ENCODE data around the gene KAT7. TPM values are rescaled to one million over a fixed set of nuclear protein-coding genes. Genes with fewer than 3 reads are reported as not detected.
"Not testable (repeated sequence)": the region's sequence is repeated elsewhere in the genome, so short reads cannot be mapped to it uniquely, and the experiment has no call there.

KAT7 gene
- total RNA-seq, 2 donors from 2014 or later, result 41.9 to 42.3 TPM

- intact Hi-C loops (cut with DNase I, micrococcal nuclease); DNase-seq; ATAC-seq: not testable (repeated sequence)
These were observed 29.9 kb upstream of the KAT7 start for GRCh38 chr17:49758464-49759010.

- ATAC-seq (no peak), DNase-seq (no peak)
- intact Hi-C loops (cut with DNase I, micrococcal nuclease), result no loop called here
These were observed 29.3 kb upstream of the KAT7 start for GRCh38 chr17:49759203-49759602.

- DNase-seq (no peak), ATAC-seq (no peak)
- intact Hi-C loops (cut with DNase I, micrococcal nuclease), result no loop called here
These were observed 28.2 kb upstream of the KAT7 start for GRCh38 chr17:49760296-49760695.

DNA sequence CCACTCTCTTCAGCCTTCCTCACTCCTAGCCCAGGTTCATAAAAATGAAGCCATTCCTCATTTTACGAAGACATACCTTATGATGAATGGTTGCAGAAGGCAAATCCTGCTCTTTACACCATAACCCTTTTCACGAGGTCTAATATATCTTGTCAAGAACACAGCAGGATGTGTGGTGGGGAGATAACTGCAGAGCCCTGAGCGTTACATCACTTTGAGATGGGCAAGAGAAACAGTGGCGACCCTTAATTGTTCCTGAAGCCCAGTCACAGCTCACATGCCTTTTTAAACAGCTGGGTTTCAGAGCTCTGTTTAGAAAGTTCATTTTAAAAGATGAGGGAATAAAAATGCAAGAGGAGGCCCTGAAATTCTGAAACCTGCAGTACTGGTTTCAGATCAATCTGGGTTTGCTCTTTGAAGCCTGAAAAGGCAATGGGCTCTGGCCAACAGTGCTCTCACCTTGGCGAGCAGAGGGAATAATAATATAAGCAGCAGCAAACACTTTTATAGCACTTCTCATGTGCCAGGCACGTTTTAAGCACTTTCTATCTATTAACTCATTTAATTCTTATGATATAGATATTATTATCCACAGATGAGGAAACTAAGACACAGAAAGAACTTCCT is 27.4 kb upstream of the KAT7 start:
- intact Hi-C loops (cut with DNase I, micrococcal nuclease), result no loop called here
- ATAC-seq, result no peak

DNA sequence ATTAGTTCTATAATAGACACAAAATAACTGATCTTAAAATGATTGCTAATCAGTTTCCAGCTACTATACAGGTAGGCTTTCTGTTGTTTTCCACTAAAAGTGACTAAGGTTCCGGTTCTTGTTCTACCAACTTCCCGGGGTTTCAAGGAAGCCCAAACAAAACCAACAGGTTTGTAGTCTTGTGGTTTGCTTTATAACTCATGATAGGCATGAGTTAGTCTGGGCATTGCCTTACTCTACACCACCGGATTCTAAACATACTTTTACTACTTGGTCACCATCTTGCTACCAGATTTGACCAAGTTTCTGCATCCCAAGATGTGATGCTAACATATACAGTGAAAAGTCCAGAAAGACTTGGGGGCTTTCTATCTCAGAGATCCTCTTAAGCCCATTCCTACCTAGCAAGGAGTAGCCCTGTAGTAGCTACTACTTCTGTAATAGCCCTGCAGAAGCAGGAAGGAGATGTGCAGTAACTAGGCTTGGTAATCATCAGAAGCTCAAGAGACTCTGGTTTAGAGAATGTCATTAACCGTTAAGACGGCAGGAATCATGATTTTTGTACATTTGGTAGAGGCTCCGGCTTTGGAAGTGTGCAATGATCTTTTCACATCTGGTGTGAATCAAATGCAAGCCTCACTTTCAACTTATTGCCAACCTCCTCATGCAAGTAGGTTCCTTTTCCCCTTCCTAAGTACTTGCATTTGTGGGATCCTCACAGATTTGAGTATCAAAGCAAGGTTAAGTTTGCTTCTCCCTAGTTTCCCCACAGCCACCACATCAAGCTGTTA is 26.1 kb upstream of the KAT7 start:
- ATAC-seq (no peak), DNase-seq (no peak)
- intact Hi-C loops (cut with DNase I, micrococcal nuclease), result no loop called here

More for the DNA sequence above, 27.4 kb upstream of the KAT7 start:
- DNase-seq, result no peak

- peak; percentile 97 for ATAC-seq
- intact Hi-C loops (cut with DNase I, micrococcal nuclease), result no loop called here
- peak; percentile 96 to 99 for DNase-seq
These were observed 24.5 kb upstream of the KAT7 start, which contains the start of gene FAM117A for GRCh38 chr17:49763735-49764558. Gene FAM117A (minus strand): TSS chr17:49764131. CDS start chr17:49764087, 44 bp downstream.

- intact Hi-C loops (cut with DNase I, micrococcal nuclease), result no loop called here
- ATAC-seq (no peak), DNase-seq (no peak)
These were observed 23.8 kb upstream of the KAT7 start for GRCh38 chr17:49764559-49765180.

DNA sequence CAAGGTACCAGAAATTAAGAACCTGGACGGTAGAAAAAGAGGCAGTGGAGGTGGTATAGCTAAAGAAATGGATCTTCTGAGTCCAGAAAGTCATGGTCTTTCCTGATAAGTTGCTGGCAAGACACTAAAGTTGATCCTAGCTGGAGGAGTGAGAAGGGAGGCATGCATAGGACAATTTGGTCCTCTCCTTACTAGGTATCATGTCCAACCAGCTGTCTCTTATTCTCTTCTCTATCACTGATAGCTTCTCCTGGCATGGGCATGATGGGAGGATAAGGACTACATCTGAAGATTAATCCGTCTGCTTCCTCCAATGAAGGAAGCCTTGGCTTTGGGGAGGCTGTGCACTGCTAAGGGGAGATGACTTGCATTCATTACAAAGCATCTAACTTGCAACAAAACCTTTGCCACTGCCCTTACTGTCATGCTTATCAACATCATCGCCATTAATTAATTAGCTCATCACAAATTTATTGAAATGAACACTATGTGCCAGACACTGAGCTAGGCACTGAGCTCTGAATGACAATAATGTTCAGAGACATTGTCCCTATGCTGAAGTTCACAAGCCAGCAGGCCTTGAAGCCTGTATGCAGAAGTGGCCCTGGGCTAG is 21.5 kb upstream of the KAT7 start:
- intact Hi-C loops (cut with DNase I, micrococcal nuclease), result no loop called here
- DNase-seq, result no peak
- ATAC-seq, result no peak

- intact Hi-C loops (cut with DNase I, micrococcal nuclease), result no loop called here
- ATAC-seq, result no peak
These were observed 12.8 kb upstream of the KAT7 start for GRCh38 chr17:49775546-49776260.

DNA sequence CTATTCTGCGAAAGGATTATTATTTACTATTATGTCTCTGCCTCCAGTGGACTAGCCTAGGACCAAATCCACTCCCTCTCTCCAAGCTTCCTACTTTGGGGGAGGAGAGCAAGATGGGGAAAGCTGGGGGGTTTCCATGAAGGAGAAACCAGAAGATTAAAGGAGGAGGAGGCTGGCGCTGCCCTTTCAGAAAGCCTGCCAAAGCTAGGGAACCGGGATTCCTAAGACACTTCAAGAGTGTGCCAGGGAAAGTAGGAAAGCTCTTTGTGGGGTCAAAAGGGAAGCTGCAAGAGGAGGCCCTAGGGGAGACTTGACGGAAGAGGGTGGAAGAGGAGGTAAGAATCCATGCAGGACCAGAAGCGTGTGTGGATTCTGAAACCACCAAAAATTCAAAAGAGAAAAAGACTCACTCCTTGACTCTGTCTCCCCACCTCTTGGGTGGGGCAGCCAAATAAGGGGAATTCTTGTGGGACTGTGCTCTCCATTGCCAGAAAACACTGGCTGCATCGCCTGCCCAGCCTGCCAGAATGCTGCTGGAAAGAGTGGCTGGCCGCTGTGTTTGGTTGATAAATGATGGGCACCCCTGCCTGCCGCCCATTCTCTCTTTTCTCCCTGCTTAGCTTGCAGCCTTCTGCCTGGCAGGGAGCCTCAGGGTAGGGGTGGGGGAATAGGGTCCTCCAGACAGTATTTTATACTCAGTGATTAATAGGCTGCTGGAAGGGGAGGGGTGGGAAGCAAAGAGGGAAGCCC is 11.8 kb upstream of the KAT7 start:
- no peak for ATAC-seq
- DNase-seq, result no peak
- intact Hi-C loops (cut with DNase I, micrococcal nuclease), result no loop called here

More at GRCh38 chr17:49775546-49776260, 12.8 kb upstream of the KAT7 start:
- DNase-seq, result no peak

- intact Hi-C loops (cut with DNase I, micrococcal nuclease), result no loop called here
- ATAC-seq (no peak), DNase-seq (no peak)
These were observed 10.9 kb upstream of the KAT7 start for GRCh38 chr17:49777563-49777962.

- intact Hi-C loops (cut with DNase I, micrococcal nuclease), result no loop called here
These were observed 9.2 kb upstream of the KAT7 start for GRCh38 chr17:49779156-49779738.

DNA sequence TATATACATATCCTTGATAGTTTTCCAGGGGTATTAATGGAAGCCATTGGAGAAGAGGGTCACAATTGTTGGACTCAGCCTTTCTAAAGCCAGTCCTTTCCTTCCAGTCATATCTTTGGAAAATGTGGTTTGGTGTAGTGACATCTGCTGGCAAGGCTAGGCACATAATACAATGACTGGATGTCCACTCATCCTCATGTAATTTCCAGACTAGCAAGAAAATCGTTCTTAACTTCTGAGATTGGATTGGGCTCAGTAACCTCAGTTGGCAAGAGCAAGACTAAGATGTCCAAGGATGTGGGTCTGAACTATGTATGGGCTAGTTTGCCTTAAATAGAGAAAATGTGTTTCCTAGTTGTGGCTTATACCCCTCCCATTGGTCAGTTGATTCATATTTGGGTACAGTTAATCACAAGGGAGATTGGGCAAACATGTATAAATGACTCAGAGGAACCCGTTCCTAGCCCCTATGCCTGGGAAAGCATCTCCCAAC is 8.7 kb upstream of the KAT7 start:
- DNase-seq (peak in 1 of 2 donors; percentile 26), ATAC-seq (peak; percentile 64)
- intact Hi-C loops (cut with DNase I, micrococcal nuclease), result no loop called here

More at GRCh38 chr17:49779156-49779738, 9.2 kb upstream of the KAT7 start:
- DNase-seq (no peak), ATAC-seq (no peak)

GRCh38 chr17:49783071-49783715 is 5.3 kb upstream of the KAT7 start:
- intact Hi-C loops (cut with DNase I, micrococcal nuclease), result no loop called here
- ATAC-seq, result no peak
- DNase-seq, result no peak

DNA sequence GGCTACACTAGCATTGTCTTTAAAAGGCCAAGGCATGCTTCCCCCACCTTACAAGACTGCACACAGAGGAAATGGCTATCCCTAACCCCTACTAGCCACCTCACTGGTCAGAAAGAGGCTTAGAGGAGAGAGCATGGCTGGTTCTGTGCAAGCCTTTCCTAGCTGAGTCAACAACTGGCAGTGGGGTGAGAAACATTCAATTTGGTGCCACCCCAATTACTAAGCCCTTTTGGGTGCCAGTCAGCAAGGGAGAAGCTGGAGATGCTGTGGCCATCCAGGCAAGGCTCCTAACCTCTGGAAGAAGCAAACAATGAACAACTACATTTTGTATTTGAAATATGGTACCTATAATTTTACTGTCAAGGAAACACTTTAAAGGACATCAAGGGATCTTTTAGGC is 4.7 kb upstream of the KAT7 start:
- intact Hi-C loops (cut with DNase I, micrococcal nuclease), result no loop called here
- ATAC-seq (no peak), DNase-seq (no peak)

GRCh38 chr17:49784636-49785035 is 3.8 kb upstream of the KAT7 start:
- DNase-seq, result no peak
- intact Hi-C loops (cut with DNase I, micrococcal nuclease), result no loop called here

More at GRCh38 chr17:49784636-49785035, 3.8 kb upstream of the KAT7 start:
- ATAC-seq, result no peak
